K562 (cell line): ENCODE results near the gene LSM14B. TPM values are rescaled to one million over a fixed set of nuclear protein-coding genes. Genes with fewer than 3 reads are reported as not detected.

Experiments used
- AFF1 ChIP-seq, 2 experiments: fragments of 450-650 bp; IDR thresholded peaks; 2 replicates each; pipeline ENCODE4 v1.6.1; 2018; ENCODE audit warnings: mild to moderate bottlenecking in 2 of 2, low read depth in 1 of 2; ENCODE audit not compliant: partially characterized antibody in 2 of 2
- C11orf30 ChIP-seq: fragments of 450-650 bp; IDR thresholded peaks from 2 replicates; pipeline ENCODE4 v1.6.1; 2016; ENCODE audit warnings: low read depth, mild to moderate bottlenecking
- ELF1 ChIP-seq: fragments of 200-800 bp; sonication (Bioruptor generic); IDR thresholded peaks from 2 replicates; pipeline ENCODE4 v1.6.1; 2016; ENCODE audit warnings: missing genetic modification characterization, missing compliant biosample characterization
- FOSL1 ChIP-seq: fragments of 200-800 bp; sonication (Bioruptor generic); conservative IDR thresholded peaks from 2 replicates; pipeline ENCODE4 v1.6.1; 2016; ENCODE audit warnings: missing genetic modification characterization, missing compliant biosample characterization
- HNRNPH1 ChIP-seq: fragments of 200-400 bp; formaldehyde crosslinking; optimal IDR thresholded peaks from 2 replicates; pipeline ENCODE3; 2017; ENCODE audit warnings: low read depth, mild to moderate bottlenecking, low read length, moderate library complexity
- HNRNPL ChIP-seq: fragments of 200-400 bp; formaldehyde crosslinking; IDR thresholded peaks from 2 replicates; pipeline ENCODE4 v1.6.1; 2017; ENCODE audit warnings: low read depth, mild to moderate bottlenecking, low read length
- IRF1 ChIP-seq: sonication (generic); formaldehyde crosslinking; IDR thresholded peaks from 2 replicates; pipeline ENCODE4 v1.8.0; 2022; ENCODE audit warnings: missing genetic modification reagents, mild to moderate bottlenecking, borderline replicate concordance
- KHSRP ChIP-seq: fragments of 450-650 bp; IDR thresholded peaks from 2 replicates; pipeline ENCODE4 v1.6.1; 2017
- SIN3B ChIP-seq: fragments of 450-650 bp; IDR thresholded peaks from 2 replicates; pipeline ENCODE4 v1.6.1; 2017; ENCODE audit warnings: low read depth, mild to moderate bottlenecking, moderate library complexity
- TARDBP ChIP-seq: fragments of 450-650 bp; IDR thresholded peaks from 2 replicates; pipeline ENCODE4 v1.6.1; 2016
- TFAP4 ChIP-seq: sonication (generic); formaldehyde crosslinking; IDR thresholded peaks from 2 replicates; pipeline ENCODE4 v1.8.0; 2022; ENCODE audit warnings: missing genetic modification reagents, mild to moderate bottlenecking, moderate library complexity, borderline replicate concordance
- THRB ChIP-seq: fragments of 450-650 bp; formaldehyde crosslinking; conservative IDR thresholded peaks from 2 replicates; pipeline ENCODE4 v1.4.0; 2022; ENCODE audit warnings: mild to moderate bottlenecking, missing genetic modification characterization
- UBTF ChIP-seq, 2 experiments: IDR thresholded peaks; 2 replicates each; pipeline ENCODE4 v1.6.1; 2012; ENCODE audit warnings: improper control_type of control experiment in 2 of 2, low read depth in 2 of 2, low read length in 2 of 2, borderline replicate concordance in 1 of 2
- ZNF184 ChIP-seq: sonication (generic); formaldehyde crosslinking; IDR thresholded peaks from 2 replicates; pipeline ENCODE4 v1.5.0; 2020; ENCODE audit warnings: missing genetic modification reagents
- ZNF696 ChIP-seq: fragments of 250-450 bp; sonication (Bioruptor Pico); conservative IDR thresholded peaks from 2 replicates; pipeline ENCODE4 v1.4.0; 2020; ENCODE audit warnings: mild to moderate bottlenecking, moderate library complexity
- polyA plus RNA-seq, 8 experiments: library from polyadenylated mRNA; depleted of rRNA in 4 of 8; stranded (reverse) in 5 of 8; unstranded in 3 of 8; fragments of >200 nt; fragmentation: Nextera tagmentation in 2 of 8; fragmentation: Illumina TruSeq in 1 of 8; extraction: Ambion mirVana in 2 of 8; extraction: Trizol in 1 of 8; gene quantifications; 2 replicates each; pipeline versions ENCODE4 v1.2.1 to v1.2.3, GENCODE V29; 2011 to 2014; ENCODE audit warnings: inconsistent platforms in 1 of 8, missing spikeins in 1 of 8
- total RNA-seq, 7 experiments: library from RNA; depleted of rRNA in 6 of 7; stranded (reverse); fragments of >200 nt in 6 of 7; fragmentation: Illumina TruSeq in 2 of 7; extraction: Trizol in 2 of 7; gene quantifications; 2 replicates each; pipeline versions ENCODE4 v1.2.1 to v1.2.3, GENCODE V29; 2011 to 2021; ENCODE audit warnings: low replicate concordance in 1 of 7

The LSM14B gene
- total and polyA plus RNA-seq, 9 of the 15 experiments (the other 6 are each of a cell fraction or from before 2014, with no cell fraction given): 0.66 to 36.0 (median 20.2) TPM

- 0 out of 2 replicates have a peak, but pooled peaks have one; percentile 14 for TF ChIP-seq TFAP4 (CRISPR knock-in tag)
- no peak for TF ChIP-seq IRF1 (CRISPR knock-in tag)
- TF ChIP-seq ZNF696 (CRISPR knock-in tag): no peak
- TF ChIP-seq SIN3B: peak; percentile 37; the same call in 1 of the 2 replicates
- no peak for TF ChIP-seq THRB (CRISPR knock-in tag)
- TF ChIP-seq HNRNPL: no peak
- TF ChIP-seq ZNF184: no peak
- TF ChIP-seq C11orf30: no peak
- TF ChIP-seq ELF1 (tag): peak; percentile 68
- no peak for TF ChIP-seq KHSRP
- 0 out of 4 replicates have a peak, but pooled peaks of 1 of the 2 experiments have one; percentile 14 for TF ChIP-seq UBTF (IDR thresholded peaks at IDR 0.05; ENCODE audit: borderline replicate concordance in 1 of 2, low read depth in 2 of 2, low read length in 2 of 2)
- TF ChIP-seq TARDBP: 0 out of 2 replicates have a peak, but pooled peaks have one; percentile 35
- no peak for TF ChIP-seq FOSL1 (tag)
- TF ChIP-seq AFF1 (IDR thresholded peaks at IDR 0.05; ENCODE audit: low read depth in 1 of 2, partially characterized antibody in 2 of 2): no peak
- TF ChIP-seq HNRNPH1: no peak
These were observed 21.0 kb downstream of the LSM14B start, which contains the start of the genes PSMA7 and SS18L1 (continued) for GRCh38 chr20:62143081-62143956.
